Astrocyte of the hippocampus (primary cell): ENCODE results near the gene KRTAP5-4.
A peak's percentile ranks its signal among the peaks of the same experiment; 100 is the strongest.
"Not testable (repeated sequence)": the region's sequence is repeated elsewhere in the genome, so short reads cannot be mapped to it uniquely, and the experiment has no call there.

Experiments
- DNase-seq: peaks from one replicate; pipeline ENCODE4 v3.0.0; 2011; ENCODE audit warnings: low read depth, low spot score

KRTAP5-4 gene

GRCh38 chr11:1637628-1638027 is 15.7 kb upstream of the KRTAP5-4 start:
- DNase-seq: no peak

- DNase-seq: no peak
These were observed 14.5 kb upstream of the KRTAP5-4 start for GRCh38 chr11:1636291-1636950.

GRCh38 chr11:1633864-1634263 is 11.9 kb upstream of the KRTAP5-4 start:
- DNase-seq: no peak

- DNase-seq: no peak
These were observed 10.2 kb upstream of the KRTAP5-4 start for GRCh38 chr11:1632053-1632714.

GRCh38 chr11:1631066-1631568 is 9.2 kb upstream of the KRTAP5-4 start:
- no peak for DNase-seq

- no peak for DNase-seq
These were observed 8.3 kb upstream of the KRTAP5-4 start for GRCh38 chr11:1630271-1630670.

- no peak for DNase-seq
These were observed 7.6 kb upstream of the KRTAP5-4 start, which contains the start of gene KRTAP5-5 for GRCh38 chr11:1629326-1630185. Gene KRTAP5-5, plus strand, starts transcription at chr11:1629775. Its CDS starts 66 bp downstream, at chr11:1629841.

- peak; percentile 70 for DNase-seq
These were observed 6.8 kb upstream of the KRTAP5-4 start for GRCh38 chr11:1628506-1629325.

GRCh38 chr11:1625541-1625940 is 3.6 kb upstream of the KRTAP5-4 start:
- no peak for DNase-seq

GRCh38 chr11:1624621-1625020 is 2.7 kb upstream of the KRTAP5-4 start:
- no peak for DNase-seq

GRCh38 chr11:1623716-1624115 is 1.8 kb upstream of the KRTAP5-4 start:
- DNase-seq: no peak

GRCh38 chr11:1619449-1619848 is 2.5 kb downstream of the KRTAP5-4 start:
- DNase-seq: no peak

- no peak for DNase-seq
These were observed 3.7 kb downstream of the KRTAP5-4 start for GRCh38 chr11:1618231-1618630.

- DNase-seq: no peak
These were observed 13.6 kb downstream of the KRTAP5-4 start, which contains the start of gene KRTAP5-3 for GRCh38 chr11:1608363-1608762. Gene KRTAP5-3, minus strand, starts transcription at chr11:1608463. Its CDS starts 78 bp downstream, at chr11:1608385.

- not testable (repeated sequence) for DNase-seq
These were observed 14.0 kb downstream of the KRTAP5-4 start for GRCh38 chr11:1607901-1608300.

- not testable (repeated sequence) for DNase-seq
These were observed 14.6 kb downstream of the KRTAP5-4 start for GRCh38 chr11:1607156-1607845.

- DNase-seq: not testable (repeated sequence)
These were observed 16.0 kb downstream of the KRTAP5-4 start for GRCh38 chr11:1605923-1606322.

- no peak for DNase-seq
These were observed 17.2 kb downstream of the KRTAP5-4 start for GRCh38 chr11:1604711-1605110.

- no peak for DNase-seq
These were observed 17.8 kb downstream of the KRTAP5-4 start for GRCh38 chr11:1604181-1604580.

GRCh38 chr11:1603629-1604028 is 18.3 kb downstream of the KRTAP5-4 start:
- no peak for DNase-seq
